GM18868 (cell line): ENCODE data around the gene IL17B.

Source experiments
- ATAC-seq: cut with Tn5 transposase; IDR thresholded peaks from one replicate; pipeline ENCODE4 v1.9.1; 2021; ENCODE audit warnings: mild to moderate bottlenecking, moderate library complexity; ENCODE audit not compliant: unreplicated experiment

Gene IL17B

DNA sequence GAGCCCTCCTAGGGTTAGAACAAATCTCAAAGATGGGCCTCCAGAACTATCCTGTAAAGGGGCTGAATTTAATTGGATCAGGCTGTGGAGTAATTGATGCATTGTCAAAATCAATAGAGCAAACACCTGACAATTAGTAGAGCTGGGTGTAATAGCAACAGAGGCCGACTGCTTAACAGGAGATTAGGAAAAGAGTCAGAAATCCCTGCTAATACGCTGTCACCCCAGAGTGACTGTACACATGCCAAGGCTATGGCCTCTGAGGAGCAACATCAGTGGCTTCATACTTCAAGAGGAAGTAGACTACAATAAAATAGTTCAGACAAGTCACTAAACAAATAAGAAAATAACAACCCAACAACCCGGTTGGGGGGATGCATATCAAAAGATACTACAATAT, 52.5 kb downstream of the IL17B start:
- ATAC-seq = no peak

GRCh38 chr5:149325894-149326293, 53.2 kb downstream of the IL17B start:
- no peak for ATAC-seq

- ATAC-seq = no peak
Measured at GRCh38 chr5:149325166-149325735, 53.8 kb downstream of the IL17B start.

DNA sequence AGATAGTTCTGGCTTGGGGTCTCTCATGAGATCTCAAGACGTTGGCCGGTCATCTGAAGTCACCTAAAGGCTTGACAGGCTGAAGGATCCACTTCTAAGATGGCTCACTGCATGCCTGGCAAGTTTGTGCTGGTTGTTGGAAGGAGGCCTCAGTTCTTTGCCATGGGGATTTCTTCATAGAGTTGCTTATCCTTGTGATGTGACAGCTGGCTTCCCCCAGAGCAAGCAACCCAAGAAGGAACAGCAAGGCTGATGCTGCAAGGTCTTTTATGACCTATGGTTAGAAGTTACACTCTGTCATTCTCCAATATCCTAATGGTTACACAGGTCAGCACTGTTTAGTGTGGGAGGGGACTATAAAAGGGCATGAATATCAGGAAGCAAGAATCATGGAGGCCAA, 54.5 kb downstream of the IL17B start:
- ATAC-seq = no peak
